Thyroid gland (tissue), 4 donors: Measurements from ENCODE around the gene EEFSEC. TPM values are rescaled to one million over a fixed set of nuclear protein-coding genes. Genes with fewer than 3 reads are reported as not detected.

Source experiments
- DNase-seq, 2 donors: peaks; one replicate each; pipeline ENCODE4 v3.0.0-alpha.2; 2019
- H3K27ac ChIP-seq, 3 donors: fragments of 200-600 bp; sonication (generic); 1 replicate in 2 of 3; 2 replicates in 1 of 3; pipeline ENCODE4 v1.5.1; 2016 to 2019; ENCODE audit warnings: mild to moderate bottlenecking in 1 of 3, moderate library complexity in 1 of 3
- H3K27me3 ChIP-seq: fragments of 200-600 bp; sonication (generic); one replicate; pipeline ENCODE4 v1.5.1; 2019
- H3K36me3 ChIP-seq, 2 donors: fragments of 200-600 bp; sonication (generic); one replicate each; pipeline ENCODE4 v1.5.1; 2016 to 2019
- H3K4me1 ChIP-seq, 2 donors: fragments of 200-600 bp; sonication (generic); one replicate each; pipeline ENCODE4 v1.5.1; 2017 to 2019
- H3K4me3 ChIP-seq, 3 donors: fragments of 200-600 bp; sonication (generic); replicated peaks in 1 of 3; 1 replicate in 2 of 3; 2 replicates in 1 of 3; pipeline ENCODE4 v1.5.1; 2016; ENCODE audit warnings: mild to moderate bottlenecking in 1 of 3
- H3K9me3 ChIP-seq: fragments of 200-600 bp; sonication (generic); one replicate; pipeline ENCODE4 v1.5.1; 2017
- POLR2A ChIP-seq, 2 donors: fragments of 450-650 bp; IDR thresholded peaks; one replicate each; pipeline ENCODE4 v1.6.1; 2017; ENCODE audit warnings: antibody characterized with exemption in 2 of 2, mild to moderate bottlenecking in 2 of 2, moderate library complexity in 1 of 2
- WGBS, 2 donors: methylation state at CpG; one replicate each; pipeline ENCODE4 v1.1.5; 2017; 5-methylcytosine and 5-hydroxymethylcytosine counted together
- intact Hi-C: fragments of 100-400 bp; cut with DNase I; formaldehyde crosslinking; loops from one replicate; pipeline ENCODE4 v1.15.1; 2023
- total RNA-seq, 4 donors: library from RNA; depleted of rRNA; stranded (reverse); fragments of >200 nt; gene quantifications; one replicate each; pipeline ENCODE4 v1.2.3, GENCODE V29; 2016
- TF ChIP-seq, protein P1 (sequence below), 6 experiments: fragments of 200-600 bp in 3 of 6; fragments of 450-650 bp in 3 of 6; sonication (generic) in 3 of 6; IDR thresholded peaks; one replicate each; pipeline ENCODE4 v1.5.1; 2016 to 2019; ENCODE audit warnings: antibody characterized with exemption in 6 of 6, mild to moderate bottlenecking in 2 of 6, inconsistent platforms in 1 of 6, moderate library complexity in 1 of 6

The EEFSEC gene
- total RNA-seq, 4 donors from 2014 or later: 13.3 to 26.6 (median 21.7) TPM

DNA sequence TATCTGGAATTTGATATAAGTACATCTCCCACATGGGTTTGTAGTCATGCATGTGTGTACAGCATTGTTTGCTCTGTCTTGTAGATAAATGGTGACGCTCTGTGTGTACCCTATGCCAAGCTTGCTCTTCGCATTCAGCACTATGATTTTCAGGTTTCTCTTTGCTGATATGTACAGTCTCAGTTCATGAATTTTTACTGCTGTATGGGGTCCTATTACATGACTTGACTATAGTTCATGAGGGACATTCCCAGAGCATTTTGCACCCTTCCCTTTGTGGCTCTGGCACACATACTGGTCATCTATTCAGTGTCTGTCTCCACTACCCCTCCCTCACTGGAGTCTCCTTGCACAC lies 132.7 kb downstream of the EEFSEC start:
- WGBS, 2 donors: 97 to 98% methylated on average over 2 of the region's 2 CpGs
- TF ChIP-seq POLR2A (IDR thresholded peaks at IDR 0.05): no peak
- TF ChIP-seq, protein P1, sequence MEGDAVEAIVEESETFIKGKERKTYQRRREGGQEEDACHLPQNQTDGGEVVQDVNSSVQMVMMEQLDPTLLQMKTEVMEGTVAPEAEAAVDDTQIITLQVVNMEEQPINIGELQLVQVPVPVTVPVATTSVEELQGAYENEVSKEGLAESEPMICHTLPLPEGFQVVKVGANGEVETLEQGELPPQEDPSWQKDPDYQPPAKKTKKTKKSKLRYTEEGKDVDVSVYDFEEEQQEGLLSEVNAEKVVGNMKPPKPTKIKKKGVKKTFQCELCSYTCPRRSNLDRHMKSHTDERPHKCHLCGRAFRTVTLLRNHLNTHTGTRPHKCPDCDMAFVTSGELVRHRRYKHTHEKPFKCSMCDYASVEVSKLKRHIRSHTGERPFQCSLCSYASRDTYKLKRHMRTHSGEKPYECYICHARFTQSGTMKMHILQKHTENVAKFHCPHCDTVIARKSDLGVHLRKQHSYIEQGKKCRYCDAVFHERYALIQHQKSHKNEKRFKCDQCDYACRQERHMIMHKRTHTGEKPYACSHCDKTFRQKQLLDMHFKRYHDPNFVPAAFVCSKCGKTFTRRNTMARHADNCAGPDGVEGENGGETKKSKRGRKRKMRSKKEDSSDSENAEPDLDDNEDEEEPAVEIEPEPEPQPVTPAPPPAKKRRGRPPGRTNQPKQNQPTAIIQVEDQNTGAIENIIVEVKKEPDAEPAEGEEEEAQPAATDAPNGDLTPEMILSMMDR (IDR thresholded peaks at IDR 0.05): no peak
- Histone ChIP-seq H3K27me3 (no peaks in the 10 kb centered on the region), H3K27ac (no peak overlapping the region), H3K4me3 (no peak overlapping the region), H3K9me3 (no peaks in the 10 kb centered on the region), H3K4me1 (peaks cover 20 to 26% of the 10 kb centered on the region in 2 donors), H3K36me3 (no peaks in the 10 kb centered on the region)
- DNase-seq: no peak
- intact Hi-C loops: no loop called here

- DNase-seq: no peak
- H3K9me3 ChIP-seq: no peaks in the 10 kb centered on the region
- no peaks in the 10 kb centered on the region for H3K36me3 ChIP-seq
- no peak for TF ChIP-seq POLR2A (IDR thresholded peaks at IDR 0.05)
- H3K27ac ChIP-seq: no peak overlapping the region
- intact Hi-C loops: no loop called here
- H3K4me1 ChIP-seq: peaks cover 18 to 20% of the 10 kb centered on the region in 2 donors
- H3K4me3 ChIP-seq: no peak overlapping the region
- H3K27me3 ChIP-seq: no peaks in the 10 kb centered on the region
These were observed 133.4 kb downstream of the EEFSEC start for GRCh38 chr3:128286691-128287090.

DNA sequence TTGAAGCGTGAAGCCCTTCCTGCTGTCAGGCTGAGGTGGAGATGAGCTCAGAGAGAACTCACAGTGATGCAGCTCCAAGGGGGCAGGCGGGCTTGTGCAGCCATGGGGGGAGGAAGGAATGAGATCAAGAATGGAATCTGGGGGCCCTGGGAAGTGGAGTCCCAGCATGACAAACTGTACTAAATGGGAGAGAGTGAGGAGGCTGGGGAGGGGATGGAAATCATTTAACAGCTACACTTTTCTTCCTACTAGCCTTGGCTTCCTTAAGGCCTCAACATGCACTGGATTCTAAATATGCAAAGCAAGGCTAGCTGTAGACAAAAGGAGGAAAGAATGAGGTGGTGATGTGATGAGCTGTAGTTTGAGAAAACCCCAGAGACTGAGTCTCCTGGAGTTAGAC lies 133.9 kb downstream of the EEFSEC start:
- Histone ChIP-seq H3K27me3 (no peaks in the 10 kb centered on the region), H3K27ac (no peak overlapping the region), H3K9me3 (no peaks in the 10 kb centered on the region), H3K4me1 (peaks cover 13 to 15% of the 10 kb centered on the region in 2 donors), H3K4me3 (no peak overlapping the region), H3K36me3 (no peaks in the 10 kb centered on the region)
- WGBS, 2 donors: 99 to 100% methylated on average over 2 of the region's 2 CpGs
- DNase-seq: no peak
- no peak for TF ChIP-seq POLR2A (IDR thresholded peaks at IDR 0.05)
- TF ChIP-seq, protein P1 (IDR thresholded peaks at IDR 0.05): no peak
- intact Hi-C loops: no loop called here

GRCh38 chr3:128289534-128289933 lies 136.3 kb downstream of the EEFSEC start:
- H3K9me3 ChIP-seq: no peaks in the 10 kb centered on the region
- no peak overlapping the region for H3K4me3 ChIP-seq
- H3K4me1 ChIP-seq: no peaks in the 10 kb centered on the region
- DNase-seq: no peak
- TF ChIP-seq, protein P1 (IDR thresholded peaks at IDR 0.05): no peak
- TF ChIP-seq POLR2A (IDR thresholded peaks at IDR 0.05): no peak
- H3K36me3 ChIP-seq: no peaks in the 10 kb centered on the region
- no peaks in the 10 kb centered on the region for H3K27me3 ChIP-seq
- 100% methylated on average over 1 of the region's 1 CpG for WGBS, 2 donors
- no peak overlapping the region for H3K27ac ChIP-seq
- intact Hi-C loops: no loop called here

DNA sequence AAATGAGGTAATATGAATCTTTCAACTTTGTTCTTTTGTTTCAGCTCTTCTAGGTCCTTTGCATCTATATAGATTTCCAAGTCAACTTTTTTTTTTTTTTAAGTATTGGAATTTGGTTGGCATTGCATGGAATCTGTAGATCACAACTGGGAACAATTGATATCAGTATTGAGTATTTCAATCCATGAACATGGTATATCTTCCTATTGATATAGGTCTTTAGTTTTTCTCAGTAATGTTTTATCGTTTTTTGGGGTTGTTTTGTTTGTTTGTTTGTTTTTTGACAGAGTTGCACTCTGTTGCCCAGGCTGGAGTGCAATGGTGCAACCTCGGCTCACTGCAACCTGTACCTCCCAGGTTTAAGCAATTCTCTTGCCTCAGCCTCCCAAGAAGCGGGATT lies 137.2 kb downstream of the EEFSEC start:
- Histone ChIP-seq H3K4me1 (no peaks in the 10 kb centered on the region), H3K9me3 (no peaks in the 10 kb centered on the region), H3K36me3 (no peaks in the 10 kb centered on the region), H3K4me3 (no peak overlapping the region), H3K27ac (no peak overlapping the region), H3K27me3 (no peaks in the 10 kb centered on the region)
- WGBS, 2 donors: 92 to 96% methylated on average over 3 of the region's 3 CpGs
- intact Hi-C loops: no loop called here
- TF ChIP-seq, protein P1 (IDR thresholded peaks at IDR 0.05): no peak
- TF ChIP-seq POLR2A (IDR thresholded peaks at IDR 0.05): no peak
- no peak for DNase-seq

DNA sequence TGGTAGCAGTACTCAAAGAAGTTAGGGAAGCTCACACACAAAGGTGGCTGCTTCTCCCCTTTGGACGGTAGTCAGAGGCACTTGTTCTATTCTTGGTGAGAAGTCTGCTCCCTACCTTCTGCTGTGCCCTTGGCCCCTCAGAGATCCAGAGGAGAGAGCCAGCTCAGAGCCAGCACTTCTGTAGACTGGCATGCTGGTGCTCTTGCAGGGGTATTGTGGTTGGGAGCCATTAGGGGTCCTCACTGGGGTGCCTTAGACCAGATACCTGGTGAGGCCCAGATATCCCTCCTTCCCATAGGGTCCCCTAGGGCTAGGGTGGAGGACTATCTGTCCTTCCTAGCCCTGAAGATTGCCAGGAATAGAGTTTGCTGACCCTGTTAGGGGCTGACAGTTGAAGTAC lies 140.6 kb downstream of the EEFSEC start:
- intact Hi-C loops: no loop called here
- DNase-seq: no peak
- H3K27ac ChIP-seq: no peak overlapping the region
- H3K9me3 ChIP-seq: no peaks in the 10 kb centered on the region
- no peaks in the 10 kb centered on the region for H3K36me3 ChIP-seq
- no peaks in the 10 kb centered on the region for H3K27me3 ChIP-seq
- no peak overlapping the region for H3K4me3 ChIP-seq
- TF ChIP-seq, protein P1 (IDR thresholded peaks at IDR 0.05): no peak
- TF ChIP-seq POLR2A (IDR thresholded peaks at IDR 0.05): no peak
- WGBS, 2 donors: 88 to 100% methylated on average over 1 of the region's 1 CpG
- H3K4me1 ChIP-seq: peaks cover 0 to 6% of the 10 kb centered on the region in 2 donors
